GM18507 (cell line): Measurements from ENCODE around the gene NCAPD2.
"Not testable (repeated sequence)": the region's sequence is repeated elsewhere in the genome, so short reads cannot be mapped to it uniquely, and the experiment has no call there.

ENCODE experiments used
- DNase-seq: peaks from one replicate; pipeline ENCODE4 v3.0.0; 2011; ENCODE audit warnings: low read depth; ENCODE audit not compliant: insufficient read length; ENCODE audit errors: extremely low spot score
- FAIRE-seq: peaks from 2 replicates; lab custom pipeline; 2011; peaks lifted over from hg19 to GRCh38; lab: Jason Lieb, UNC

NCAPD2 gene

GRCh38 chr12:6541371-6542165 is 47.7 kb downstream of the NCAPD2 start:
- no peak for DNase-seq
- no peak for FAIRE-seq

GRCh38 chr12:6542209-6543009 is 48.5 kb downstream of the NCAPD2 start:
- DNase-seq (no peak), FAIRE-seq (no peak)

GRCh38 chr12:6546016-6546415 is 52.1 kb downstream of the NCAPD2 start:
- DNase-seq, result no peak
- FAIRE-seq, result no peak

GRCh38 chr12:6547566-6547965 is 53.7 kb downstream of the NCAPD2 start:
- FAIRE-seq (no peak), DNase-seq (no peak)

GRCh38 chr12:6547987-6548386 is 54.1 kb downstream of the NCAPD2 start:
- FAIRE-seq (no peak), DNase-seq (no peak)

- FAIRE-seq (no peak), DNase-seq (no peak)
Observed at GRCh38 chr12:6548556-6548955, 54.7 kb downstream of the NCAPD2 start.

- DNase-seq (no peak), FAIRE-seq (no peak)
Observed at GRCh38 chr12:6548966-6549683, 55.2 kb downstream of the NCAPD2 start.

GRCh38 chr12:6549684-6550151 is 55.8 kb downstream of the NCAPD2 start:
- no peak for FAIRE-seq
- DNase-seq, result no peak

- FAIRE-seq (no peak), DNase-seq (no peak)
Observed at GRCh38 chr12:6550294-6551062, 56.6 kb downstream of the NCAPD2 start.

- DNase-seq, result no peak
- no peak for FAIRE-seq
Observed at GRCh38 chr12:6551063-6551461, 57.2 kb downstream of the NCAPD2 start.

GRCh38 chr12:6551496-6552139 is 57.7 kb downstream of the NCAPD2 start:
- DNase-seq, result no peak
- FAIRE-seq, result no peak

- no peak for FAIRE-seq
- DNase-seq, result no peak
Observed at GRCh38 chr12:6552140-6552551, 58.2 kb downstream of the NCAPD2 start.

GRCh38 chr12:6553051-6553868 is 59.4 kb downstream of the NCAPD2 start:
- DNase-seq, result no peak
- peak; percentile 39 for FAIRE-seq

- peak; percentile 98 for FAIRE-seq
- no peak for DNase-seq
Observed at GRCh38 chr12:6554168-6555017, 60.5 kb downstream of the NCAPD2 start.

GRCh38 chr12:6555018-6555691 is 61.3 kb downstream of the NCAPD2 start:
- no peak for DNase-seq

GRCh38 chr12:6556496-6556817 is 62.6 kb downstream of the NCAPD2 start:
- DNase-seq, FAIRE-seq: not testable (repeated sequence)

More at GRCh38 chr12:6555018-6555691, 61.3 kb downstream of the NCAPD2 start:
- FAIRE-seq, result no peak

GRCh38 chr12:6556857-6557256 is 63.0 kb downstream of the NCAPD2 start:
- no peak for FAIRE-seq

More at GRCh38 chr12:6556857-6557256, 63.0 kb downstream of the NCAPD2 start:
- no peak for DNase-seq
